Activated CD8-positive, alpha-beta T cell treated with anti-CD3 and anti-CD28 coated beads for 36 hours (primary cell): ENCODE measurements around the gene NDUFAF5. TPM values are rescaled to one million over a fixed set of nuclear protein-coding genes. Genes with fewer than 3 reads are reported as not detected.

Experiments
- ATAC-seq: fragments of 200-7000 bp; cut with Tn5 transposase; one replicate; pipeline ENCODE4 v1.10.0; 2021; ENCODE audit warnings: mild to moderate bottlenecking, moderate library complexity
- CTCF ChIA-PET: fragments of 350-600 bp; sonication (Branson Sonifier 250); formaldehyde crosslinking; loops from one replicate; lab custom pipeline; 2021; ENCODE audit warnings: antibody characterized with exemption; lab: Charles Lee
- POLR2A ChIA-PET: fragments of 350-600 bp; sonication (Branson Sonifier 250); formaldehyde crosslinking; loops from one replicate; lab custom pipeline; 2021; ENCODE audit warnings: antibody characterized with exemption; lab: Charles Lee
- DNase-seq: peaks from one replicate; pipeline ENCODE4 v3.0.0-alpha.2; 2020
- H3K27ac Mint-ChIP-seq: one replicate; pipeline ENCODE4 v1.8.0; 2021; ENCODE audit warnings: mild to moderate bottlenecking, mixed read lengths
- H3K27me3 Mint-ChIP-seq: one replicate; pipeline ENCODE4 v1.8.0; 2021; ENCODE audit warnings: mixed read lengths
- H3K36me3 Mint-ChIP-seq: one replicate; pipeline ENCODE4 v1.8.0; 2021; ENCODE audit warnings: low read depth, mixed read lengths
- H3K4me1 Mint-ChIP-seq: one replicate; pipeline ENCODE4 v1.8.0; 2021; ENCODE audit warnings: low read depth, mixed read lengths
- H3K4me3 Mint-ChIP-seq: one replicate; pipeline ENCODE4 v1.8.0; 2021; ENCODE audit warnings: mild to moderate bottlenecking, moderate library complexity, mixed read lengths
- H3K9me3 Mint-ChIP-seq: one replicate; pipeline ENCODE4 v1.8.0; 2021; ENCODE audit warnings: mixed read lengths
- CTCF ChIP-seq: fragments of 200-600 bp; IDR thresholded peaks from one replicate; pipeline ENCODE4 v1.8.0; 2022; ENCODE audit warnings: antibody characterized with exemption, mild to moderate bottlenecking
- intact Hi-C: fragments of 100-400 bp; cut with micrococcal nuclease; formaldehyde crosslinking; loops from one replicate; pipeline ENCODE4 v1.10.0; 2022
- total RNA-seq, 2 experiments: library from RNA; stranded (reverse); gene quantifications; one replicate each; pipeline ENCODE4 v1.2.3, GENCODE V29; 2021

Gene NDUFAF5
- total RNA-seq, 2 experiments from 2014 or later = 25.9 to 28.4 TPM

GRCh38 chr20:13865791-13866351, 81.0 kb downstream of the NDUFAF5 start:
- Mint-ChIP-seq H3K9me3 (no peaks in the 10 kb centered on the region), H3K27ac (no peak overlapping the region), H3K36me3 (no peaks in the 10 kb centered on the region), H3K4me3 (no peak overlapping the region), H3K27me3 (peaks cover 2% of the 10 kb centered on the region), H3K4me1 (no peaks in the 10 kb centered on the region)
- POLR2A ChIA-PET = no interaction called here
- CTCF ChIA-PET = no interaction called here
- DNase-seq (no peak), ATAC-seq (no peak)
- no peak for TF ChIP-seq CTCF
- intact Hi-C loops = no loop called here

- no peaks in the 10 kb centered on the region for H3K4me1 Mint-ChIP-seq
- no peaks in the 10 kb centered on the region for H3K9me3 Mint-ChIP-seq
- no peak for TF ChIP-seq CTCF
- ChIA-PET CTCF (no interaction called here), POLR2A (no interaction called here)
- ATAC-seq (no peak), DNase-seq (no peak)
- no peaks in the 10 kb centered on the region for H3K27me3 Mint-ChIP-seq
- H3K36me3 Mint-ChIP-seq = no peaks in the 10 kb centered on the region
- no peak overlapping the region for H3K4me3 Mint-ChIP-seq
- intact Hi-C loops = no loop called here
- H3K27ac Mint-ChIP-seq = no peak overlapping the region
These were observed 83.5 kb downstream of the NDUFAF5 start for GRCh38 chr20:13868331-13868730.

DNA sequence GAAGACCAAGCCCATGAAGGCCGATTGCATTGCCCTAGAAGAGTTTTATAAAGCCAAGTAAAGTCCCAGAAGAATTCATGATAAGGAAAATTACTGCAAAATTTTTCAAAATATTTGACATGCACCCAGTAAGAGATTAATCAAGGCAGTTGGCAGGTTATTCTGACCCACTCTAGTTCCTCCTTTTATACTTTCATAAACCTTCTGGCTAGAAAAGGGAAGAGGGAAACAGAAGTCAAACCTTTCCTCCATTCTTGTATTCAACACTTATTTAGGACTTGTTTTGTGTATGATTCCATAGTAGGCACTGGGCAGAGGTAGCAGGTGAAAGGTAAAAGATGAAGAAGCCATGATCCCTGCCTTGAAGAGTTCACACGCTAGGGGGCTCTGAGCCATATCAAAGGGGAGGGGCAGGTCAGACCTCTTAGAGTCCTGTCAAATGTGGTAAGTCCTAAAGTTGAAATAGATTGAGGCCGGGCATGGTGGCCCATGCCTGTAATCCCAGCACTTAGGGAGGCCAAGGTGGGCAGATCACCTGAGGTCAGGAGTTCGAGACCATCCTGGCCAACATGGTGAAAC, 85.4 kb downstream of the NDUFAF5 start:
- H3K9me3 Mint-ChIP-seq = no peaks in the 10 kb centered on the region
- no peak overlapping the region for H3K27ac Mint-ChIP-seq
- TF ChIP-seq CTCF = no peak
- no peak for DNase-seq
- ChIA-PET POLR2A (no interaction called here), CTCF (no interaction called here)
- H3K4me1 Mint-ChIP-seq = no peaks in the 10 kb centered on the region
- no peaks in the 10 kb centered on the region for H3K36me3 Mint-ChIP-seq
- H3K27me3 Mint-ChIP-seq = no peaks in the 10 kb centered on the region
- no peak for ATAC-seq
- intact Hi-C loops = no loop called here
- no peak overlapping the region for H3K4me3 Mint-ChIP-seq

Other genes starting within 250 kb of the NDUFAF5 start
- 1 to 10 TPM; 8.7 to 8.8 TPM for gene TASP1, start 146.1 kb upstream of the NDUFAF5 start, total RNA-seq
- 10 to 100 TPM; 19.9 to 20.4 TPM for gene ESF1, start 109 bp upstream of the NDUFAF5 start, total RNA-seq
- not detected for gene SEL1L2, start 205.6 kb downstream of the NDUFAF5 start, total RNA-seq
- not detected for gene MACROD2, start 210.5 kb downstream of the NDUFAF5 start, total RNA-seq